GM12878 (cell line): ENCODE measurements around the gene TCF4. TPM values are rescaled to one million over a fixed set of nuclear protein-coding genes. Genes with fewer than 3 reads are reported as not detected.
"Not testable (repeated sequence)": the region's sequence is repeated elsewhere in the genome, so short reads cannot be mapped to it uniquely, and the experiment has no call there.

ENCODE experiments used
- ATAC-seq: fragments of 200-7000 bp; cut with Tn5 transposase; 3 replicates; pipeline ENCODE4 v1.9.1; 2020; ENCODE audit warnings: mild to moderate bottlenecking, moderate library complexity
- BruUV-seq: library from RNA; stranded (reverse); fragments of 400-500 nt; replicated peaks from 2 replicates; lab custom pipeline; 2021; lab: Mats Ljungman, UMichigan
- CTCF ChIA-PET: fragments of 300-600 bp; sonication (Branson Sonifier 250); formaldehyde crosslinking; extraction: SDS; loops from one replicate; lab custom pipeline; 2021; ENCODE audit warnings: inconsistent platforms; lab: Yijun Ruan, JAX
- POLR2A ChIA-PET: fragments of 350-600 bp; formaldehyde crosslinking; extraction: SDS; loops from one replicate; lab custom pipeline; 2021; ENCODE audit warnings: inconsistent platforms; lab: Charles Lee
- RAD21 ChIA-PET: fragments of 300-600 bp; sonication (Branson Sonifier 250); formaldehyde crosslinking; loops from one replicate; lab custom pipeline; 2023; ENCODE audit warnings: antibody characterized with exemption; ENCODE audit not compliant: unreplicated experiment; lab: Charles Lee
- SMC1A ChIA-PET: fragments of 300-600 bp; sonication (Branson Sonifier 250); formaldehyde crosslinking; loops from one replicate; lab custom pipeline; 2023; ENCODE audit not compliant: unreplicated experiment, uncharacterized antibody; lab: Charles Lee
- DNase-seq: peaks from one replicate; pipeline ENCODE4 v3.0.0-alpha.2; 2011; ENCODE audit warnings: low read depth, low spot score
- FAIRE-seq: peaks from 3 replicates; lab custom pipeline; 2011; peaks lifted over from hg19 to GRCh38; lab: Jason Lieb, UNC
- H2AFZ ChIP-seq: 2 replicates; pipeline ENCODE4 v1.6.0; 2011; ENCODE audit warnings: low read depth, low read length, control low read depth; ENCODE audit not compliant: control insufficient read depth
- H3K27ac ChIP-seq: 2 replicates; pipeline ENCODE4 v1.5.1; 2011; ENCODE audit warnings: control low read depth; ENCODE audit not compliant: control insufficient read depth, insufficient read depth
- H3K27me3 ChIP-seq, 2 experiments: replicated peaks in 1 of 2; 2 replicates each; pipeline versions ENCODE4 v1.6.0 to v1.6.1; 2011; ENCODE audit warnings: low read length in 1 of 2; ENCODE audit not compliant: control insufficient read depth in 2 of 2, insufficient read depth in 2 of 2
- H3K36me3 ChIP-seq, 2 experiments: 2 replicates each; pipeline ENCODE4 v1.5.1; 2011; ENCODE audit warnings: low read length in 1 of 2; ENCODE audit not compliant: control insufficient read depth in 2 of 2, insufficient read depth in 2 of 2
- H3K4me1 ChIP-seq: 2 replicates; pipeline ENCODE4 v1.6.1; 2011; ENCODE audit warnings: mild to moderate bottlenecking, low read length, moderate library complexity, mixed read lengths; ENCODE audit not compliant: control insufficient read depth, insufficient read depth
- H3K4me2 ChIP-seq: 2 replicates; pipeline ENCODE4 v1.6.0; 2011; ENCODE audit warnings: control low read depth; ENCODE audit not compliant: control insufficient read depth, insufficient read depth
- H3K4me3 ChIP-seq: fragments of 200-600 bp; sonication (generic); 2 replicates; pipeline ENCODE4 v1.5.1; 2016
- H3K79me2 ChIP-seq: 2 replicates; pipeline ENCODE4 v1.6.0; 2011; ENCODE audit warnings: low read length; ENCODE audit not compliant: control insufficient read depth, insufficient read depth
- H3K9ac ChIP-seq: 2 replicates; pipeline ENCODE4 v1.8.0; 2011; ENCODE audit warnings: low read length, control low read depth, mixed read lengths; ENCODE audit not compliant: control insufficient read depth, insufficient read depth
- H3K9me3 ChIP-seq: replicated peaks from 3 replicates; pipeline ENCODE4 v1.5.1; 2011; ENCODE audit warnings: mild to moderate bottlenecking, low read length; ENCODE audit not compliant: control insufficient read depth, insufficient read depth
- H4K20me1 ChIP-seq: 2 replicates; pipeline ENCODE4 v1.6.0; 2011; ENCODE audit not compliant: control insufficient read depth, insufficient read depth
- CBFB ChIP-seq: IDR thresholded peaks from 2 replicates; pipeline ENCODE4 v1.6.1; 2016; ENCODE audit warnings: antibody characterized with exemption, low read depth
- CHD4 ChIP-seq: fragments of 200-600 bp; sonication (generic); IDR thresholded peaks from 2 replicates; pipeline ENCODE4 v1.6.1; 2016; ENCODE audit warnings: mild to moderate bottlenecking
- DPF2 ChIP-seq: fragments of 450-650 bp; IDR thresholded peaks from 2 replicates; pipeline ENCODE4 v1.6.1; 2017; ENCODE audit warnings: mild to moderate bottlenecking
- JUNB ChIP-seq: IDR thresholded peaks from 2 replicates; pipeline ENCODE4 v1.6.1; 2016; ENCODE audit warnings: antibody characterized with exemption, mild to moderate bottlenecking
- MEF2B ChIP-seq: fragments of 450-650 bp; IDR thresholded peaks from 2 replicates; pipeline ENCODE4 v1.6.1; 2018; ENCODE audit warnings: mild to moderate bottlenecking, moderate library complexity; ENCODE audit not compliant: partially characterized antibody, poor library complexity, severe bottlenecking
- MTA2 ChIP-seq: fragments of 450-650 bp; IDR thresholded peaks from 2 replicates; pipeline ENCODE4 v1.6.1; 2016; ENCODE audit warnings: low read depth, mild to moderate bottlenecking, moderate library complexity
- PML ChIP-seq: IDR thresholded peaks from 2 replicates; pipeline ENCODE4 v1.6.1; 2012; ENCODE audit warnings: low read length, inconsistent platforms
- RAD51 ChIP-seq: fragments of 450-650 bp; IDR thresholded peaks from 2 replicates; pipeline ENCODE4 v1.6.1; 2016; ENCODE audit warnings: moderate library complexity, mild to moderate bottlenecking, inconsistent platforms
- YY1 ChIP-seq: IDR thresholded peaks from 2 replicates; pipeline ENCODE4 v1.6.1; 2011; ENCODE audit warnings: low read depth, mild to moderate bottlenecking, low read length
- WGBS: methylation state at CpG from one replicate; pipeline ENCODE4 v1.1.6; 2016; ENCODE audit warnings: low lambda C conversion rate; ENCODE audit not compliant: insufficient replicate concordance, insufficient coverage; ENCODE audit errors: missing lambda C conversion rate; 5-methylcytosine and 5-hydroxymethylcytosine counted together
- in situ Hi-C: fragments of 300-500 bp; cut with MboI; formaldehyde crosslinking; loops from 9 replicates; pipeline ENCODE4 v1.14.3; 2018; ENCODE audit warnings: mixed read lengths
- intact Hi-C: fragments of 100-400 bp; cut with micrococcal nuclease; formaldehyde crosslinking; loops from one replicate; pipeline ENCODE4 v1.14.2; 2022; ENCODE audit not compliant: unreplicated experiment
- polyA plus RNA-seq, 11 experiments: library from polyadenylated mRNA; depleted of rRNA in 4 of 11; unstranded in 6 of 11; stranded (reverse) in 5 of 11; fragments of >200 nt; fragmentation: Nextera tagmentation in 4 of 11; fragmentation: Illumina TruSeq in 1 of 11; extraction: Ambion mirVana in 4 of 11; extraction: Trizol in 1 of 11; gene quantifications; 1 replicate in 1 of 11; 2 replicates in 10 of 11; pipeline versions ENCODE4 v1.2.1 to v1.2.3, GENCODE V29; 2011 to 2016; ENCODE audit warnings: inconsistent platforms in 2 of 11, missing spikeins in 2 of 11, low read depth in 1 of 11
- total RNA-seq, 4 experiments: library from RNA; depleted of rRNA in 3 of 4; stranded (reverse); fragments of >200 nt in 3 of 4; fragmentation: Illumina TruSeq in 1 of 4; extraction: Trizol in 1 of 4; gene quantifications; 2 replicates each; pipeline versions ENCODE4 v1.2.1 to v1.2.3, GENCODE V29; 2013 to 2021

The TCF4 gene
- total and polyA plus RNA-seq, 10 of the 15 experiments (the other 5 are each of a cell fraction or from before 2014, with no cell fraction given) = 15.2 to 94.0 (median 31.5) TPM

GRCh38 chr18:55470826-55471225 is 117.2 kb downstream of the TCF4 start:
- CTCF ChIA-PET = interaction anchor here (0.5 kb wide), 1 partner anchor 207 kb away, joined by 3 read pairs; no protein-coding TSS in a partner anchor
- H3K9me3 ChIP-seq = no peaks in the 10 kb centered on the region
- no peaks in the 10 kb centered on the region for H3K4me1 ChIP-seq
- H3K4me2 ChIP-seq = no peak overlapping the region
- intact Hi-C loops (no loop called here), in situ Hi-C loops (no loop called here)
- no peak overlapping the region for H2AFZ ChIP-seq
- no peaks in the 10 kb centered on the region for H3K79me2 ChIP-seq
- no peak for FAIRE-seq
- ATAC-seq = no peak
- H3K36me3 ChIP-seq = no peaks in the 10 kb centered on the region
- no peak overlapping the region for H3K9ac ChIP-seq
- no peak overlapping the region for H3K4me3 ChIP-seq
- DNase-seq = no peak
- TF ChIP-seq DPF2 (no peak), PML (no peak), CBFB (no peak), YY1 (no peak), RAD51 (no peak), JUNB (no peak), MTA2 (no peak), CHD4 (no peak), MEF2B (no peak)
- no peak overlapping the region for H3K27ac ChIP-seq
- no TSS peak for BruUV-seq
- WGBS = 12% methylated on average over 4 of the region's 4 CpGs
- RAD21 ChIA-PET = no interaction called here
- POLR2A ChIA-PET = no interaction called here
- SMC1A ChIA-PET = no interaction called here
- no peaks in the 10 kb centered on the region for H4K20me1 ChIP-seq
- H3K27me3 ChIP-seq = no peaks in the 10 kb centered on the region

- H3K4me3 ChIP-seq, H2AFZ ChIP-seq, H3K4me2 ChIP-seq, intact Hi-C loops, in situ Hi-C loops, H3K27me3 ChIP-seq, ATAC-seq, H3K36me3 ChIP-seq, H3K4me1 ChIP-seq, FAIRE-seq, BruUV-seq, CTCF ChIA-PET, H4K20me1 ChIP-seq, SMC1A ChIA-PET, H3K9ac ChIP-seq, H3K79me2 ChIP-seq, RAD21 ChIA-PET, DNase-seq, POLR2A ChIA-PET, H3K9me3 ChIP-seq, H3K27ac ChIP-seq: not testable (repeated sequence)
- 57% methylated on average over 8 of the region's 8 CpGs for WGBS
Measured at GRCh38 chr18:55469134-55469533, 118.9 kb downstream of the TCF4 start.
